Hepatocyte (in vitro differentiated cells): ENCODE measurements around the gene SCAI. TPM values are rescaled to one million over a fixed set of nuclear protein-coding genes. Genes with fewer than 3 reads are reported as not detected.

Experiments used
- DNase-seq: peaks from one replicate; pipeline ENCODE4 v3.0.0-alpha.2; 2016; ENCODE audit warnings: low spot score
- H2AFZ ChIP-seq: fragments of 200-600 bp; sonication (generic); 2 replicates; pipeline ENCODE4 v1.6.0; 2016; ENCODE audit warnings: antibody characterized with exemption, mild to moderate bottlenecking
- H3K27ac ChIP-seq: fragments of 200-600 bp; sonication (generic); 2 replicates; pipeline ENCODE4 v1.5.1; 2016; ENCODE audit warnings: mild to moderate bottlenecking
- H3K27me3 ChIP-seq: fragments of 200-600 bp; sonication (generic); 2 replicates; pipeline ENCODE4 v1.6.1; 2016
- H3K36me3 ChIP-seq: fragments of 200-600 bp; sonication (generic); replicated peaks from 2 replicates; pipeline ENCODE4 v1.5.1; 2016; ENCODE audit warnings: low read depth; ENCODE audit not compliant: insufficient read depth
- H3K4me1 ChIP-seq: fragments of 200-600 bp; sonication (generic); 2 replicates; pipeline ENCODE4 v1.5.1; 2016; ENCODE audit warnings: mild to moderate bottlenecking, moderate library complexity; ENCODE audit not compliant: insufficient read depth
- H3K4me2 ChIP-seq: fragments of 200-600 bp; sonication (generic); 2 replicates; pipeline ENCODE4 v1.6.0; 2016
- H3K4me3 ChIP-seq: fragments of 200-600 bp; sonication (generic); 2 replicates; pipeline ENCODE4 v1.5.1; 2016; ENCODE audit warnings: mild to moderate bottlenecking
- H3K79me2 ChIP-seq: fragments of 200-600 bp; sonication (generic); 2 replicates; pipeline ENCODE4 v1.6.0; 2017; ENCODE audit warnings: mild to moderate bottlenecking
- H3K9me2 ChIP-seq: fragments of 200-600 bp; sonication (generic); replicated peaks from 2 replicates; pipeline ENCODE4 v1.6.0; 2017; ENCODE audit warnings: mild to moderate bottlenecking; ENCODE audit not compliant: insufficient read depth
- H3K9me3 ChIP-seq: fragments of 200-600 bp; sonication (generic); 2 replicates; pipeline ENCODE4 v1.5.1; 2016; ENCODE audit warnings: low read depth, mild to moderate bottlenecking
- H4K20me1 ChIP-seq: fragments of 200-600 bp; sonication (generic); 2 replicates; pipeline ENCODE4 v1.6.0; 2016; ENCODE audit warnings: mild to moderate bottlenecking; ENCODE audit not compliant: insufficient read depth, poor library complexity, severe bottlenecking
- CTCF ChIP-seq: fragments of 200-600 bp; sonication (generic); IDR thresholded peaks from 2 replicates; pipeline ENCODE4 v1.5.1; 2016; ENCODE audit warnings: antibody characterized with exemption, mild to moderate bottlenecking; ENCODE audit not compliant: poor library complexity
- EZH2 ChIP-seq: fragments of 200-600 bp; sonication (generic); IDR thresholded peaks from 2 replicates; pipeline ENCODE4 v1.6.1; 2016; ENCODE audit warnings: antibody characterized with exemption, mild to moderate bottlenecking, borderline replicate concordance
- EZH2phosphoT487 ChIP-seq: fragments of 200-600 bp; sonication (generic); IDR thresholded peaks from one replicate; pipeline ENCODE4 v1.6.1; 2018; ENCODE audit warnings: antibody characterized with exemption, mild to moderate bottlenecking, low read depth, moderate library complexity; ENCODE audit not compliant: unreplicated experiment, severe bottlenecking
- WGBS: methylation state at CpG from one replicate; pipeline ENCODE4 v1.1.6; 2016; ENCODE audit warnings: low lambda C conversion rate; ENCODE audit errors: missing lambda C conversion rate; 5-methylcytosine and 5-hydroxymethylcytosine counted together
- polyA plus RNA-seq: library from polyadenylated mRNA; unstranded; fragments of >200 nt; fragmentation: Nextera tagmentation; extraction: Ambion mirVana; gene quantifications from 2 replicates; pipeline ENCODE4 v1.2.1, GENCODE V29; 2016
- total RNA-seq: library from RNA; depleted of rRNA; stranded (reverse); fragments of >200 nt; gene quantifications from 2 replicates; pipeline ENCODE4 v1.2.3, GENCODE V29; 2014

SCAI gene
- total and polyA plus RNA-seq, 2 experiments from 2014 or later: 0.97 to 10.5 TPM

- H3K27me3 ChIP-seq: no peaks in the 10 kb centered on the region
- DNase-seq: no peak
- H3K79me2 ChIP-seq: no peaks in the 10 kb centered on the region
- H3K4me1 ChIP-seq: no peaks in the 10 kb centered on the region
- no peaks in the 10 kb centered on the region for H3K36me3 ChIP-seq
- H4K20me1 ChIP-seq: no peaks in the 10 kb centered on the region
- no peak overlapping the region for H3K27ac ChIP-seq
- H3K4me3 ChIP-seq: no peak overlapping the region
- no peak for TF ChIP-seq EZH2phosphoT487
- H3K4me2 ChIP-seq: no peak overlapping the region
- WGBS: 92% methylated on average over 5 of the region's 5 CpGs
- H3K9me3 ChIP-seq: no peaks in the 10 kb centered on the region
- no peak overlapping the region for H2AFZ ChIP-seq
- H3K9me2 ChIP-seq: no peaks in the 10 kb centered on the region
These were observed 195.5 kb downstream of the SCAI start for GRCh38 chr9:124947727-124948391.

- H3K4me3 ChIP-seq: no peak overlapping the region
- H3K4me1 ChIP-seq: peaks cover 5% of the 10 kb centered on the region
- no peaks in the 10 kb centered on the region for H4K20me1 ChIP-seq
- DNase-seq: no peak
- H3K79me2 ChIP-seq: no peaks in the 10 kb centered on the region
- H3K9me3 ChIP-seq: no peaks in the 10 kb centered on the region
- 93% methylated on average over 1 of the region's 1 CpG for WGBS
- H3K9me2 ChIP-seq: no peaks in the 10 kb centered on the region
- H2AFZ ChIP-seq: no peak overlapping the region
- no peak overlapping the region for H3K27ac ChIP-seq
- H3K36me3 ChIP-seq: no peaks in the 10 kb centered on the region
- TF ChIP-seq EZH2 (no peak), EZH2phosphoT487 (no peak), CTCF (no peak)
- H3K4me2 ChIP-seq: no peak overlapping the region
- no peaks in the 10 kb centered on the region for H3K27me3 ChIP-seq
These were observed 197.2 kb downstream of the SCAI start for GRCh38 chr9:124946167-124946566.

- no peaks in the 10 kb centered on the region for H3K27me3 ChIP-seq
- H3K4me1 ChIP-seq: peaks cover 5% of the 10 kb centered on the region
- 20% methylated on average over 31 of the region's 31 CpGs for WGBS
- H3K4me3 ChIP-seq: peak overlapping the region; percentile 75
- H3K36me3 ChIP-seq: no peaks in the 10 kb centered on the region
- peak overlapping the region; percentile 83 for H3K4me2 ChIP-seq
- H3K27ac ChIP-seq: peak overlapping the region; percentile 95
- H3K9me3 ChIP-seq: no peaks in the 10 kb centered on the region
- H4K20me1 ChIP-seq: no peaks in the 10 kb centered on the region
- no peak for TF ChIP-seq EZH2
- no peak for TF ChIP-seq EZH2phosphoT487
- TF ChIP-seq CTCF: no peak
- no peaks in the 10 kb centered on the region for H3K79me2 ChIP-seq
- H3K9me2 ChIP-seq: no peaks in the 10 kb centered on the region
- peak; percentile 68 for DNase-seq
- peak overlapping the region; percentile 53 for H2AFZ ChIP-seq
These were observed 201.4 kb downstream of the SCAI start for GRCh38 chr9:124941679-124942561.
